UCSD-AML1 (cell line): Measurements from ENCODE around the gene CTCFL.
"Not testable (repeated sequence)": the region's sequence is repeated elsewhere in the genome, so short reads cannot be mapped to it uniquely, and the experiment has no call there.

Experiments used
- DNase-seq: peaks from one replicate; lab custom pipeline; 2025; ENCODE audit not compliant: unreplicated experiment; lab: John Stamatoyannopoulos, UW

The CTCFL gene

GRCh38 chr20:57483287-57484050, 41.5 kb downstream of the CTCFL start:
- no peak for DNase-seq

- no peak for DNase-seq
Measured at GRCh38 chr20:57482796-57483195, 42.1 kb downstream of the CTCFL start.

- no peak for DNase-seq
Measured at GRCh38 chr20:57482148-57482547, 42.8 kb downstream of the CTCFL start.

- no peak for DNase-seq
Measured at GRCh38 chr20:57481281-57481711, 43.6 kb downstream of the CTCFL start.

- DNase-seq: peak; percentile 40
Measured at GRCh38 chr20:57480444-57481160, 44.3 kb downstream of the CTCFL start.

GRCh38 chr20:57479196-57479595, 45.7 kb downstream of the CTCFL start:
- DNase-seq: no peak

- no peak for DNase-seq
Measured at GRCh38 chr20:57478176-57478575, 46.8 kb downstream of the CTCFL start.

GRCh38 chr20:57476641-57477461, 48.1 kb downstream of the CTCFL start:
- DNase-seq: no peak

- DNase-seq: peak; percentile 66
Measured at GRCh38 chr20:57476084-57476526, 48.8 kb downstream of the CTCFL start.

- DNase-seq: no peak
Measured at GRCh38 chr20:57475388-57476083, 49.4 kb downstream of the CTCFL start.

- DNase-seq: no peak
Measured at GRCh38 chr20:57474816-57475215, 50.1 kb downstream of the CTCFL start.

GRCh38 chr20:57474205-57474604, 50.7 kb downstream of the CTCFL start:
- no peak for DNase-seq

- DNase-seq: peak; percentile 70
Measured at GRCh38 chr20:57473246-57474048, 51.5 kb downstream of the CTCFL start.

- DNase-seq: not testable (repeated sequence)
Measured at GRCh38 chr20:57472474-57472873, 52.5 kb downstream of the CTCFL start.

- no peak for DNase-seq
Measured at GRCh38 chr20:57471496-57472372, 53.2 kb downstream of the CTCFL start.

GRCh38 chr20:57470666-57471495, 54.1 kb downstream of the CTCFL start:
- no peak for DNase-seq

- DNase-seq: no peak
Measured at GRCh38 chr20:57470212-57470522, 54.8 kb downstream of the CTCFL start.

GRCh38 chr20:57469418-57470211, 55.3 kb downstream of the CTCFL start:
- DNase-seq: no peak
